ENCODE measurements around the gene EXD3.
"Not testable (repeated sequence)": the region's sequence is repeated elsewhere in the genome, so short reads cannot be mapped to it uniquely, and the experiment has no call there.

Gene EXD3

GRCh38 chr9:137339045-137339907, 83.7 kb downstream of the EXD3 start:
- H3K27me3 Mint-ChIP-seq: no peaks in the 10 kb centered on the region
- no peak overlapping the region for H3K27ac Mint-ChIP-seq
- no peaks in the 10 kb centered on the region for H3K4me1 Mint-ChIP-seq (ENCODE audit: low read depth in 2 of 2)
- DNase-seq (no peak), ATAC-seq (replicated peaks) (no peak)
- no peaks in the 10 kb centered on the region for H3K9me3 Mint-ChIP-seq
- no peak overlapping the region for H3K4me3 Mint-ChIP-seq
- peaks cover 4% of the 10 kb centered on the region for H3K36me3 Mint-ChIP-seq (ENCODE audit: insufficient read depth)

DNA sequence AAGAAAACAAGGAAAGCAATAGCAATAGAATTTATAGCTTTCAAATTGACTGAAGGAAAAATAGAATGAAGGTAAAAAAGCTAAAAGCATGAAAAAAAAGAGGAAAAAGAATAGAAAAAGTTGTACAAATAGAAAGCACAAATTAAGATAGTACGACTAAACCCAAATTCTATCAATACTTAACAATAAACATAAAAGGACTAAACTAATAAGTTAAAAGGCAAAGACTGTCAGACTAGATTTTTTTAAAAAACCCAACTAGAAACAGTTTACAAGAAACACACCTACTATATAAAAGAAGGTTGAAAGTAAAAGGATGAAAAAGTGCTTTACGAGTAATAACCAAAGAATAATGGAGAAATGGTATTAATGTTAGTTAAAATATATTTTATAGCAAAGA, 86.2 kb downstream of the EXD3 start:
- Mint-ChIP-seq H3K36me3 (ENCODE audit: insufficient read depth) (peaks cover 7% of the 10 kb centered on the region), H3K27ac (no peak overlapping the region)
- no peak for DNase-seq

GRCh38 chr9:137333016-137333671, 89.8 kb downstream of the EXD3 start:
- Mint-ChIP-seq H3K4me1 (ENCODE audit: low read depth in 2 of 2) (no peaks in the 10 kb centered on the region), H3K9me3 (no peaks in the 10 kb centered on the region), H3K4me3 (no peak overlapping the region), H3K27me3 (peaks cover 0 to 2% of the 10 kb centered on the region in 2 donors), H3K27ac (no peak overlapping the region), H3K36me3 (ENCODE audit: insufficient read depth) (peaks cover 7% of the 10 kb centered on the region)
- ATAC-seq (replicated peaks): no peak
- DNase-seq: no peak

More for the DNA sequence above, 86.2 kb downstream of the EXD3 start:
- no peak for ATAC-seq (replicated peaks)
- no peaks in the 10 kb centered on the region for H3K4me1 Mint-ChIP-seq (ENCODE audit: low read depth in 2 of 2)
- H3K9me3 Mint-ChIP-seq: no peaks in the 10 kb centered on the region
- no peak overlapping the region for H3K4me3 Mint-ChIP-seq
- H3K27me3 Mint-ChIP-seq: no peaks in the 10 kb centered on the region

- DNase-seq (no peak), ATAC-seq (replicated peaks) (no peak)
- Mint-ChIP-seq H3K36me3 (ENCODE audit: insufficient read depth) (peaks cover 7% of the 10 kb centered on the region), H3K4me3 (no peak overlapping the region), H3K27ac (no peak overlapping the region), H3K27me3 (peaks cover 11 to 14% of the 10 kb centered on the region in 2 donors), H3K9me3 (no peaks in the 10 kb centered on the region), H3K4me1 (ENCODE audit: low read depth in 2 of 2) (no peaks in the 10 kb centered on the region)
Observed at GRCh38 chr9:137331929-137332328, 91.0 kb downstream of the EXD3 start.

DNA sequence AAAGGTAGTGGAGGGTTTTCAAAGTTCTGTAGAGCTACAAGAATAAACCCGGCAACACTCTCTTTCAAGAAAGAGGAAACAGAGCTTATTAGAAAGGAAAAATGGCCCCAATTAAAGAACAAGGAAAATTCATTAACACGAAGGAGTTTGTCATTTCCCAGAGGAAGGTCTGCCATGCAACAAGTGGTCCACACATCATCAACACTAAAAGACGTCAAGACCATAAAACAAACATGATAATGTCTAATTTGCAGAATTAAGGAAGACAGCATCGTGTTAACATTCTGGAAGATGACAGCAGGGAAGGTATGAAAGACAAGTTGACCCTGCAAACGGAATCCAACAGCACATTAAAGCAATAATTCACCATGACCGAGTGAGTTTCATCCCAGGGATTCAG, 92.3 kb downstream of the EXD3 start:
- Mint-ChIP-seq H3K27ac (no peak overlapping the region), H3K27me3 (peaks cover 23 to 27% of the 10 kb centered on the region in 2 donors), H3K4me3 (no peak overlapping the region), H3K36me3 (ENCODE audit: insufficient read depth) (peaks cover 6% of the 10 kb centered on the region), H3K9me3 (no peaks in the 10 kb centered on the region), H3K4me1 (ENCODE audit: low read depth in 2 of 2) (no peaks in the 10 kb centered on the region)
- ATAC-seq (replicated peaks): no peak
- DNase-seq: no peak

DNA sequence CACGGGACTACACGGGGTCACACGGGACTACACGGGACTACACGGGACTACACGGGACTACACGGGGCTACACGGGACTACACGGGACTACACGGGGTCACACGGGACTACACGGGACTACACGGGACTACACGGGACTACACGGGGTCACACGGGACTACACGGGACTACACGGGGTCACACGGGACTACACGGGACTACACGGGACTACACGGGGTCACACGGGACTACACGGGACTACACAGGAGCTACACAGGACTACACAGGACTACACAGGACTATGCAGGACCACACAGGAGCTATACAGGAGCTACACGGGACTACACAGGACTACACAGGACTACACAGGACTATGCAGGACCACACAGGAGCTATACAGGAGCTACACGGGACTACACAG, 93.4 kb downstream of the EXD3 start:
- H3K4me1 Mint-ChIP-seq (ENCODE audit: low read depth in 2 of 2); H3K27ac Mint-ChIP-seq; DNase-seq; H3K9me3 Mint-ChIP-seq; H3K4me3 Mint-ChIP-seq; H3K36me3 Mint-ChIP-seq (ENCODE audit: insufficient read depth); ATAC-seq (replicated peaks): not testable (repeated sequence)
- H3K27me3 Mint-ChIP-seq: peaks cover 32 to 34% of the 10 kb centered on the region in 2 donors

DNA sequence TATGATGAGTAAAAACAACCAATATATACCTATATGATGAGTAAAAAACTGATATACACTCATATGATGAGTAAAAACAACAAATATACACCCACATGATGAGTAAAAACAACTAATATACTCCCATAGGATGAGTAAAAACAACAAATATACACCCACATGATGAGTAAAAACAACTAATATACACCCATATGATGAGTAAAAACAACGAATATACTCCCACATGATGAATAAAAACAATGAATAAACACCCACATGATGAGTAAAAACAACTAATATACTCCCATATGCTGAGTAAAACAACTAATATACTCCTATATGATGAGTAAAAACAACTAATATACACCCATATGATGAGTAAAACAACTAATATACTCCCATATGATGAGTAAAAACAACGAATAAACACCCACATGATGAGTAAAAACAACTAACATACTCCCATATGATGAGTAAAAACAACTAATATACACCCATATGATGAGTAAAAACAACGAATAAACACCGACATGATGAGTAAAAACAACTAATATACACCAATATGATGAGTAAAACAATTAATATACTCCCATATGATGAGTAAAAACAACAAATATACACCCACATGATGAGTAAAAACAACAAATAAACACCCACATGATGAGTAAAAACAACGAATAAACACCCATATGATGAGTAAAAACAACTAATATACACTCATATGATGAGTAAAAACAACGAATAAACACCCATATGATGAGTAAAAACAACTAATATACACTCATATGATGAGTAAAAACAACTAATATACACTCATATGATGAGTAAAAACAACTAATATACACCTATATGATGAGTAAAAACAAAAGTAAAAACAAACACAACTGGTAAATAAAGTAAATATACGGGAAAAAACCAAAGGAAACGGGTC, 95.1 kb downstream of the EXD3 start:
- not testable (repeated sequence) for DNase-seq; H3K9me3 Mint-ChIP-seq; H3K4me3 Mint-ChIP-seq; ATAC-seq (replicated peaks); H3K27ac Mint-ChIP-seq; H3K36me3 Mint-ChIP-seq (ENCODE audit: insufficient read depth); H3K4me1 Mint-ChIP-seq (ENCODE audit: low read depth in 2 of 2)
- H3K27me3 Mint-ChIP-seq: peaks cover 32 to 34% of the 10 kb centered on the region in 2 donors

- Mint-ChIP-seq H3K27ac (peak overlapping the region in 1 of 2 donors; percentile 38), H3K27me3 (peaks cover 32 to 34% of the 10 kb centered on the region in 2 donors), H3K9me3 (no peaks in the 10 kb centered on the region), H3K36me3 (ENCODE audit: insufficient read depth) (peaks cover 3% of the 10 kb centered on the region), H3K4me1 (ENCODE audit: low read depth in 2 of 2) (no peaks in the 10 kb centered on the region), H3K4me3 (no peak overlapping the region)
- DNase-seq (no peak), ATAC-seq (replicated peaks) (peak; percentile 70)
Observed at GRCh38 chr9:137326445-137327065, 96.4 kb downstream of the EXD3 start.

DNA sequence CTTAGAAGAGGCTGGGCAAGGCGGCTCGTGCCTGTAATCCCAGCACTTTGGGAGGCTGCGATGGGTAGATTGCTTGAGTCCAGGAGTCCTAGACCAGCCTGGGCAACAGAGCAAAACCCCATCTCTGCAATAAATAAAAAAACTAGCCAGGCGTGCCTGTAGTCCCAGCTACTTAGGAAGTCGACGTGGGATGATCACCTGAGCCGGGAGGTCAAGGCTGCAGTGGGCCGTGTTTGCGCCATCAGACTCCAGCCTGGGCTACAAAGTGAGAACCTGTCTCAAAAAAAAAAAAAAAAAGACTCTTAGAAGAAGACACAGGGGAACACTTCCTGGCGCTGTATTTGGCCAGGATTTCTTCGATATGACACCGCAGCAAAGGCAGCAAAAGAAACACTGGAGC, 97.2 kb downstream of the EXD3 start:
- no peak overlapping the region for H3K4me3 Mint-ChIP-seq
- DNase-seq (no peak), ATAC-seq (replicated peaks) (no peak)
- no peak overlapping the region for H3K27ac Mint-ChIP-seq
- no peaks in the 10 kb centered on the region for H3K4me1 Mint-ChIP-seq (ENCODE audit: low read depth in 2 of 2)
- no peaks in the 10 kb centered on the region for H3K9me3 Mint-ChIP-seq
- H3K27me3 Mint-ChIP-seq: peaks cover 32 to 34% of the 10 kb centered on the region in 2 donors
- H3K36me3 Mint-ChIP-seq (ENCODE audit: insufficient read depth): peaks cover 3% of the 10 kb centered on the region

DNA sequence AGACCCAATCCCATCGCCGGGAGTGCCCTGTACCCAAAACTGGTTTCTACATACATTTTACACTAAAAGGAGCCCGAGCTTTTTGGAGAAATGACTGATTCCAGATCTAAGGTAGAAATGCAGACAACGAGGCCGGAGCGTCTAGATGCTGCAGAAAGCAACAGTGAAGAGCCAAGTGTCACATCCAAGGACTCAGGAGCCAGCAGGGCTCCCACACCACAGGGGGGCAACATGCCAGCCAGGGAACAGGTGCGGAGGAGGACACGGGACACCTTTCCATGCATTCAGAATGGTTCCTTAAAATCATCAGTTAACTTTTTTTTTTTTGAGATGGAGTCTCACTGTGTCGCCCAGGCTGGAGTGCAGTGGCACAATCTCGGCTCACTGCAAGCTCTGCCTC, 97.8 kb downstream of the EXD3 start:
- ATAC-seq (replicated peaks): no peak
- Mint-ChIP-seq H3K4me3 (no peak overlapping the region), H3K27ac (no peak overlapping the region), H3K36me3 (ENCODE audit: insufficient read depth) (peaks cover 3% of the 10 kb centered on the region), H3K4me1 (ENCODE audit: low read depth in 2 of 2) (no peaks in the 10 kb centered on the region), H3K9me3 (no peaks in the 10 kb centered on the region), H3K27me3 (peaks cover 32 to 34% of the 10 kb centered on the region in 2 donors)
- DNase-seq: no peak

DNA sequence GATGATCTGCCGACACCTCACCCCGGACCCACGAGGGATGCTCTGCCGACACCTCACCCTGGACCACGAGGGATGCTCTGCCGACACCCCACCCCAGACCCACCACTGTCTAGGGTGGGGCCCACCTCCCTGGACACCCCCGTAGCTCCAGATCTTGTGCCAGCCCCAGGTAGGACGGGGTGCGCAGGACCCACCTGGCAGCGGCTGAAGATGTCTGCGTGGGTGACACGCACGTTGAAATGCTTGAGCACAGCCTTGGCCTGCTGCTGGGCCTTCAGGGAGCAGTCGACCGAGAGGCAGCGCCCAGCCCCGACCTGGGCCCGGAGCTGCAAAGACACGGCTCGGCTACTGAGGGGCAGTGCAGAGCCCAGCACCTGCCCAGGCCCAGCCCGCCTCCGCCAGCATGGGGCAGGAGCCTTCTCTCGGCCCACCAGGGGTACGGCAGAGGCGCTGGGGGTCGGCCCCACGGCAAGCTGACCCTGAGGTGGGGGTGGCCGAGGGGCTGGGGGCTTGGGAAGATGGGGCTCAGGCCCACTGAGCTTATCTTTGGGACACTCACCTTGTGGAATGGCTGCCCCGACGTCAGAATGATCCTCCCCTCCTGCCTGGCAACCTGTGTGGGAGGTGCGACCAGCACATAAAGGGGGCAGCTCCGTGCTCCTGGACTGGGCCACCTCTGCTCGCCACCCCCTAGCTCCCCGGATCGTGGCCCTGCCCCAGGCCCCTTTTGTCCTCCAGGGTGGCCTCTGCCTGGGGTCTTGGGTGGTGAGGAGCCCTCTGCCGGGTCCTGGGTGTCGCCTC, 99.2 kb downstream of the EXD3 start:
- H3K27me3 Mint-ChIP-seq: peaks cover 32 to 34% of the 10 kb centered on the region in 2 donors
- no peak for ATAC-seq (replicated peaks)
- DNase-seq: no peak
- H3K36me3 Mint-ChIP-seq (ENCODE audit: insufficient read depth): peaks cover 3% of the 10 kb centered on the region
- H3K27ac Mint-ChIP-seq: no peak overlapping the region
- no peaks in the 10 kb centered on the region for H3K9me3 Mint-ChIP-seq
- no peaks in the 10 kb centered on the region for H3K4me1 Mint-ChIP-seq (ENCODE audit: low read depth in 2 of 2)
- no peak overlapping the region for H3K4me3 Mint-ChIP-seq

DNA sequence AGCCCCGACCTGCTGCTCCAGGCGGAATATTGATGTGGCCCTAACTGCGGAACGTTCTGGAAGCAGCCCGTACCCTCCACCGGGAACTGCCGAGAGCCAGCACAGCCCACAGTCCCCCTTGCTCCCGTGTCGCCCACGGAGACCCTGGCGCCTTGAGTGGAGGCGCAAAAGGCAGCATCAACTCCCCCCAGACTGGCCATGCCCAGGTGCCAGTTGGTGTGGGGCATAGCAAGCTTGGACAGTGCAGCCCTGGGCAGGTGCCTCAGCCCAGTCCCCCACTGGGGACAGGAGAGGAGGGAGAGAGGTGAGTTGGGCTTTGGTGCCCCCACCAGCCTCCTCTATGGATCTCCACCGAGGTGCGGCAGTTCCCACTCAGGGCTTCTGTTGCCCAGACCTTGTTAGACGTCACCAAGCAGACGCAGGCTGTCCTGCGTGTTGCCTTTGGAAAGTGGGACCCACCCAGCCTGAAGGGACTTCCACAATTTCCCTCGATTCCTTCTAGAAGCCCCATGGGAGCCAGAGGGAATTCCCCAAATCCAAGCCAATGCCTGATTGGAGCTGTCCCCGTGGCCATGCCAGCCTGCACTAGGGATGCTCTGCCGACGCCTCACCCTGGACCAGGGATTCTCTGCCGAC, 101.1 kb downstream of the EXD3 start:
- H3K27me3 Mint-ChIP-seq: peaks cover 21 to 24% of the 10 kb centered on the region in 2 donors
- H3K27ac Mint-ChIP-seq: no peak overlapping the region
- no peak overlapping the region for H3K4me3 Mint-ChIP-seq
- peaks cover 2% of the 10 kb centered on the region for H3K36me3 Mint-ChIP-seq (ENCODE audit: insufficient read depth)
- H3K4me1 Mint-ChIP-seq (ENCODE audit: low read depth in 2 of 2): no peaks in the 10 kb centered on the region
- H3K9me3 Mint-ChIP-seq: no peaks in the 10 kb centered on the region
- DNase-seq (no peak), ATAC-seq (replicated peaks) (no peak)

Data from effector memory CD8-positive, alpha-beta T cell (primary cell).